ENCODE results near the gene RXRB.

DNA sequence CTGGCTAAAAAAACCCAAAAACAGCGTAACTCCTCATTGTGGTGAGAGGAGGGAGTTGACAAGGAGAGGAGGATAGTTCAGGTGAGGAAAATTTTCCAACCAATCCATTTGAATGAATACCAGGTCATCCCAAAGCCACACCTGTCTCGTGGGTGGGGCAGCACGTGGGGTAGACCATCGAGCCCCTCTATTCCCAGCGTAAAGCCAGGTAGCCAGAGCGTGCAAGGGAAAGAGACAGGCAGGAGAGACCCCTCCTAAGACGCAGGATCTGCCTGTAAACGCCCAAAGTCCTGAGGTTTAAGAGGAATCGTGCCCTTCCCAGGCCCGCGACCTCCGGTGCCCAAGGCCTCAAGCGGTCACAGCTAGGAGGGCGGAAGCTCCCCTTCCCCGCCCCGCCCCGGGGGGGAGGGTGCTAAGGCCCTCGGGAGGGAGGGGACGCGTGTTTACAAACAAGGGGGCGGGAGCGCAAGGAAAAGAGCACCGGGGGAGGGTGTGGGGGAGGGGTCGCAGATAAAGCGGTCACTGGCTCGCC lies 712 bp downstream of the RXRB start:
- TF ChIP-seq, protein P1, sequence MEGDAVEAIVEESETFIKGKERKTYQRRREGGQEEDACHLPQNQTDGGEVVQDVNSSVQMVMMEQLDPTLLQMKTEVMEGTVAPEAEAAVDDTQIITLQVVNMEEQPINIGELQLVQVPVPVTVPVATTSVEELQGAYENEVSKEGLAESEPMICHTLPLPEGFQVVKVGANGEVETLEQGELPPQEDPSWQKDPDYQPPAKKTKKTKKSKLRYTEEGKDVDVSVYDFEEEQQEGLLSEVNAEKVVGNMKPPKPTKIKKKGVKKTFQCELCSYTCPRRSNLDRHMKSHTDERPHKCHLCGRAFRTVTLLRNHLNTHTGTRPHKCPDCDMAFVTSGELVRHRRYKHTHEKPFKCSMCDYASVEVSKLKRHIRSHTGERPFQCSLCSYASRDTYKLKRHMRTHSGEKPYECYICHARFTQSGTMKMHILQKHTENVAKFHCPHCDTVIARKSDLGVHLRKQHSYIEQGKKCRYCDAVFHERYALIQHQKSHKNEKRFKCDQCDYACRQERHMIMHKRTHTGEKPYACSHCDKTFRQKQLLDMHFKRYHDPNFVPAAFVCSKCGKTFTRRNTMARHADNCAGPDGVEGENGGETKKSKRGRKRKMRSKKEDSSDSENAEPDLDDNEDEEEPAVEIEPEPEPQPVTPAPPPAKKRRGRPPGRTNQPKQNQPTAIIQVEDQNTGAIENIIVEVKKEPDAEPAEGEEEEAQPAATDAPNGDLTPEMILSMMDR (IDR thresholded peaks at IDR 0.05; ENCODE audit: extremely low read depth in 1 of 2, insufficient read depth in 1 of 2, low read depth in 1 of 2, low read length in 2 of 2), result no peak
- TF ChIP-seq EZH2 (IDR thresholded peaks at IDR 0.05; ENCODE audit: borderline replicate concordance, low read depth, low read length, severe bottlenecking) (no peak), POLR2A (IDR thresholded peaks at IDR 0.05; ENCODE audit: low read depth, low read length) (no peak)
- TF ChIP-seq, protein P2, sequence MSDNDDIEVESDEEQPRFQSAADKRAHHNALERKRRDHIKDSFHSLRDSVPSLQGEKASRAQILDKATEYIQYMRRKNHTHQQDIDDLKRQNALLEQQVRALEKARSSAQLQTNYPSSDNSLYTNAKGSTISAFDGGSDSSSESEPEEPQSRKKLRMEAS (IDR thresholded peaks at IDR 0.05; ENCODE audit: insufficient read depth, insufficient read length), result no peak
